GM19395 (cell line): ENCODE results near the gene HDLBP.

Experiments
- ATAC-seq: cut with Tn5 transposase; IDR thresholded peaks from one replicate; pipeline ENCODE4 v1.9.1; 2021; ENCODE audit warnings: mild to moderate bottlenecking, moderate library complexity; ENCODE audit not compliant: unreplicated experiment

HDLBP gene

DNA sequence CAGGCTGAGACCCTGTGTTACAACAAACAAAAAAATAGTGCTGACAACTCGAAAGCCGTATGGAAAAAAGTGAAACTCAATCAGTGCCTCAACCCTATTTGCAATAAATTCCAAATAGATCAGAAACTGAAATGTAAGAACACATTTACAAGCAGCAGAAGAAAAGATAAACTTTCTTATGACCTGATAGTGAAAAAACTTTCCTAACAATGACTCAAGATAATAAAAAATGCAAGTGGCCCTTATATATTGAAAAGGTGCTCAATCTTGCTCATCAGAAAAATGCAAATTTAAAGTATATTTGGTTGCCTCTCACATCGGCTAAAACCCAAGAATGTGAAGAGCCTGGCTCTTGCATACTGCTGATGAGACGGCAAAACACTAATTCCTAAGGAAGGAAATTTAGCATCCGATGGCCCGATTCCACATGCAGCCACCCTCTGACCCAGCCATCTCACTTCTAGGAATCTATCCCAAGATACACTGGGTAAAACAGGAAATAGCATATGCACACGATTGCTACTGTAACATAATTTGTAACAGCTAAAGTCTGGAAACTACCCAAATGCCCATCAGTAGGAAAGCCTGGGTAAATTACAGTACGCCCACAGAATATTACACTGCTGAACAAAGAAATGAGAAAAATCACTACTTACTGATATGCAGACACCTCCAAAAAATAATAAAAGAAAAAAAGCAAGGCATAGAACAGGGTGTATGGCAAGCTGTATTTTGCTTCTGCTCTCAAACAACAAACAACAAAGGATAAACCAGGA is 56.8 kb downstream of the HDLBP start:
- no peak for ATAC-seq

DNA sequence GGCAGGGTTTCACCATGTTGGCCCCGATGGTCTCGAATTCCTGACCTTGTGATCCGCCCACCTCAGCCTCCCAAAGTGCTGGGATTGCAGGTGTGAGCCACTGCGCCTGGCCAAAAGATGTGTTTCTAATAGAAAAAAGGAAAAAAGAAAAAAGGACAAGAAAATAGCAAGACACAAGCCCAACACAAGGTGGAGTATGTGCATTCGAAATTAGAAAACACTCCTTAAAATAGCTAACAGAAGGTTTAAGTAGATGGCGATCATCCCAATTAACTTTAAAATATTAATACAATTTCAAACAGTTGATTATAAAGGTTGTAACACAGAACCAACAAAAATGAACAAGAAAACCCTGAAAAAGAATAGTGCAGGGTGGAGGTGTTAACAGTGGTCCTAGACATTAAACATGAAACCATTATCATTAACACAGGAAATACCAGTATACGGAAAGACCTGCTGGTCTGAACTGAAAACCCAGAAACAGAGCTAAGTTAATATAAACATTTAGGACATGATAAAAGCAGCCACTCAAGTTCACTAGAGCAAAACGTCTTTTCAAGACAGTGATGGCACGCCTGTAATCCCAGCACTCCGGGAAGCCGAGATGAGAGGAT is 57.9 kb downstream of the HDLBP start:
- no peak for ATAC-seq

DNA sequence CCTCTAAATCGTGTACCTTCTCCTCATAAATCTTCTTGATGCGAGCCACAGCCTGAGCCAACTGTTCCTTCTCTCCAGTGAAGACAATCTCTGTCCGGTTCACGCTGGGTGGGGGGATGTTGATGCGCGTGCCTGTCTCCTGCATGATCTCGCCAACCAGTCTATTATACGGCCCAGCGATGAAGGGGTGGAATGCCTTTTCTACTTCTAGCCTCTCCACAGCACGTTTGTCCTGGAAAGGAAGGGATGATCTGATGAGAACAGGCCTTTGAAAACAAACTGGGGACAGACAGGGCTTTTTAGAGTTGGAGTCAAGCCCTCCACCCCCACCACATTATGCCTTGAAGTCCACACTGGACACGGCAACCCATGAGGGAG is 59.3 kb downstream of the HDLBP start:
- no peak for ATAC-seq

DNA sequence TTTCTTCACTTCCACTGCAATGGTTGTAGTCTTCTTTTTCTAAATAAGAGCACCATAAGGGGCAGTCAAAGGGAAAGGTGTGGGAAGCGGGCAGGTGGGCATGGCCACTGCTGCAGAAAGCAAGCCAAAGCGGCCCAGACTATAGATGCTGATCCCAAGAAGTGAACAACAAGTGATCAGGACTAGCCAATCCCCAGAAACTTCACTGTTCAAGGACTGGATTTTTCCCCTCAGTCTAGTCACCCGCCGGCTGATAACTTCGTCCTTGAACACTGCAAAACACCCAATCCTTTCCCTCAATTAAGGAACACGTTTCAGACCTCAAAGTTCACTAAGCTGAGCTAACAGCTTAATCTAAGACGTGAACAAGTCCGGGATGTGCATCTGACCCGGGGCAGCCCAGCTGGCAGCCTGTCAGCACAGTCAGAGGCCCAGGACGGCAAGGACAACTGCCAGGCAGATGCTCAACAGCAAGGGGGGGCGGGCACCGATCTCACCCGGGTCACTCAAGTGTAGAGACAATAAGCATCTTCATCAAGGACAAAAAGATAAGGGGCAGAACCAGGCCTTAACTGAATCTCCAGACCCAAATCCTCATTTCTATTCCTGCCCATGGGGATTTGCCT is 59.8 kb downstream of the HDLBP start:
- no peak for ATAC-seq

DNA sequence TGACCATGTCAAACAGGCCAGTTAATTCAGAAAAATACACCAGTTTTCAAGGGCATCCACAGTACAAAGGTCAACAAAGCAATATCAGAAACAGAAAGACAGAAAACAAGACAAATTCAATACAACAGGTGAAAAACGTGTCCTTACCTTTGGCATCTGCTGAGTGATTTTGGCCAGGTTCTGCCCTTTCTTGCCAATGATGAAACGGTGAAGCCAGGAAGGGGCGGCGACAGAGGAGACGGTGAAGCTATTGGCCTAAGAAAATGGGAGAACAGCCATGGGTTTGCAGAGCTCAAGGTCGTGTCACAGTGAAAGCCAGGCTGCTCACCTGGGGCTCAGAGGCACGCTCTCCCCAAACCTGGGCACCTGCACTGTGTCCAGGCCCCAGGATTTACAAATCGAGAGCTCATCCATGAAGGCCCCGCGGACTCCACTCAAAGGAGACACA is 60.5 kb downstream of the HDLBP start:
- ATAC-seq = no peak

DNA sequence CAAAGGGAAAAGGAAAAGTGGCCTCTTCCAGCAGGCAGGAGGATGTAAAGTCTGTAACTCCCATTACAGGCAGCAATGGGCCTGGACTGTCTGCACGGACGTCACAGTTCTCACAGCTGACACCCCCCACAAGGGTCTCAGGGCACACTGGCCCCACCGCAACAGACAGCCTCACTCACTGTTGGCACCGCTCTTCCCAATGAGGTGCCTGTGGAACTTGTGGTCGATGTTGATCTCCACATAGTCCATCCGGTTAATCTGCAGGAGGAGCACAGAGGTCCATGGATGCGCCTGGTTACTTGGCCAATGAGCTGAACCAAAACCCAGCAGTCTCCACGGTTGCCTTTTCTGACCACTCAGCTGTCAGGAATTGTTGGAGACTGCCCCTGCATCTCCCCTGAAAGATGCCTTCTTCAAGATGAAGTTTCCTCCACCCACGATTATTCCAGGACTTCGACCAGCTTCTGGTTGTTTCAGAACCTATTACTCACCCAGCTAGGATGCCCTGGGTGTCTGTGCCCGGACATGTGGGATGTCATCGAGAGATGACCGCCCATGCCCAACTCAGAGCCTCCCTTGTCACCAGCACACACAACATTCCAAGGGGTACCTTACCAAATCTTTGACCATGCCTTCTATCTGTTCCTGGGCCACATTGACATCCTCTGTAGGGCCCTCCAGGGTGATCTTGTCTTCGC is 62.5 kb downstream of the HDLBP start:
- no peak for ATAC-seq

DNA sequence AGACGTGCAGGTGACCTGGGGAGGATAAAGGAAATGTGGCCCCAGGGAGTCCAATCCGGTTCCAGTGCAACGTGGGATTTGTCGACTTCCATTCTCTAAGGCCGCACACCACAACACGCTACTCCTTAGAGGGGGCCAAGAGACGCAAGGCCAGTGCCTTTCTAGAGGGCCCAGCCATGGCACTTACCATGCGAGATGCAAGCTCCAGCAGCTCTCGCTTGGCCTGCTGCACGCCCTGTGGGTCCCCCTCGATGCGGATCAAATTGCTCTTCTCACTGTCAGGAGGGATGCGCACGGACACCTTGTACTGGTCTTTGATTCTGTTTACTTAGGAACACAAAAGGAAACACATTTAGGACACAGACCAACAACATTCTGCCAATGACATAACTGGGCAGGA is 65.8 kb downstream of the HDLBP start:
- no peak for ATAC-seq

DNA sequence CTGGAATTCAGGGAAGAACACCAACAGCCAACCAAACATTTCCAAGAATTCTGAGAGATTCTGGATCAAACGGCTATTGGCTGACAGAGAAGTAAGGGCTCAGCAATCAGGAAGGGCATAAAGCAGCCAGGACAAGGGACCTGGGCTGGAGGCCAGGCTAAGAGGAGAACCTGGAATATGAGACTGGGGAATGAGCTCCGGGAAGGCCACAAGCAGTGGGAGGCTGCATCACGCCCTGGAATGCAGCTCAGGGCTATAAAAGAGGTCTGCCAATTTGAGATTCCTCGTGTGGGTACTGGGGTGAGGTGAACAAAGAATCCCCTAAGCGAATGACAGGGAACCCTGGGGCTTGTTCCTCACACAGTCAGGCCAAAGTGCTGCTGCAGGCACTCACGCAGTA is 66.6 kb downstream of the HDLBP start:
- ATAC-seq = no peak

DNA sequence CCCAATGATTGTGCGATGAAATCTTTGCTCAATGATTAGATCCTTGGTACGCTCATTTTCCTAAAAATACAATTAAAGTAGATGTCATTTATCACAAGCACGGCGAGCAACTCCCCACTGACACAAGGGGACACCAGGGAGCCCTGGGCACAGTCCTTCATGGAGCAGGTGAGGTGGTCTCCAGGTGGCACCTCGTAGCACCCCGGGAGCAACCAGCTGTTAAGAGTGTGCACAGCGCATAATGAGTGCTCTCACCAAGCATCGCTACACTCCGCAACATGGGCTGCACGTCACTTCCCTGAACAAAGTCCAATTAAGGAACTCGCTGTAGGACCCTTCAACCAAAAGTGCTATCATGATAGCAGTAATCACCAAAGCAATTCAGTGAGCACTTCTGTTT is 67.2 kb downstream of the HDLBP start:
- ATAC-seq = no peak

DNA sequence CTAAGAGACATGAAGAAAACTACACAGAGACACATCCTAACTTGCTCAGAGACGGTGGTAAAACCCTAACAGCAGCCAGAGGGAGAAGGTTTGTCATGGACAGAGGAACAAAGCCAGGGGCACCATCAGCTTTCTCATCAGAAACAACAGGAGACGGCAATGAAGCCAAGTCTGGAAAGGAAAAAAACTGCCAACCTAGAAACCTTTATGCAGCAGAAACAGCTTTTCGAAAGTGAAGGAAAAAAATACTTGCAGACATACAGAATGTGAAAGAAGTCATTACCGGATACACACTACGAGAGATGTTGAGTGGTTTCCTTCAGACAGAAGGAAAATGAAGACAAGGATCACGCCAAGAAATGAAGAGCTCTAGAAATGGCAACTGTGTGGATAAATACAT is 71.1 kb downstream of the HDLBP start:
- no peak for ATAC-seq

DNA sequence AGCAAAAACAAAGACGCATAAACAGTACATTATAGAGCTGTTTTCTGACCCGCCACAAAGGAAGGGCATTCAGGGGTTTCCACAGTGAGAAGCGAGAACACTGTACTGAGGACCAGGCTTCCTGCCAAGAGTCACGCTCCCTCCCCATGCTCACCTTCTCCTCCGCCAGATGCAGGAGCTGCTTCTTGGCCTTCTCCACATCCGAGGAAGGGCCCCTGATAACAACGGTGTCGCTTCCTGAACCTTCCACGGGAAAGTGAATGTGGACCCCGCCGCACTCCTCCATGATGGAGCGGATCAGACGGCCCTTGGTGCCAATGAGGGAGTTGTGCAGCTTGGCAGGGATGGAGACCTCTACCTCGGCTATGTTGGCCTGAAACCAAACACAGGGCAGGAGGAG is 73.2 kb downstream of the HDLBP start:
- no peak for ATAC-seq

DNA sequence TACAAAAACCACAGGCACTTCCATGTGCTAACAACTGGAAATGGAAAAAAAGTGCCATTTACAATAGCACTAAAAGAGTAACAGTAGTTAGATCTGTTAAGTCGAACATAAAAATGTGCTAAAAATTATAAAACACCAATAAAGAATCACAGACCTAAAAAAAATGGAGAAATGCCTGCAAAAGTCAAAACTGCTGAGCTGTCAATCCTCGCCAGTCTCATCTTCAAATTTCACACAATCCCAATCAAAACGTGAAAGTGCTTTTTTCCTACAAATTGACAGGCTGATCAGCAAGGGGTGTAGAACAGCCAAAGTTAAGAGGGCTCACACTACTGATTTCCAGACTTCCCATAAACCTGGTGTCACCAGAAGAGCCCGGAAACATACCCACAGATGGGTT is 73.8 kb downstream of the HDLBP start:
- no peak for ATAC-seq

DNA sequence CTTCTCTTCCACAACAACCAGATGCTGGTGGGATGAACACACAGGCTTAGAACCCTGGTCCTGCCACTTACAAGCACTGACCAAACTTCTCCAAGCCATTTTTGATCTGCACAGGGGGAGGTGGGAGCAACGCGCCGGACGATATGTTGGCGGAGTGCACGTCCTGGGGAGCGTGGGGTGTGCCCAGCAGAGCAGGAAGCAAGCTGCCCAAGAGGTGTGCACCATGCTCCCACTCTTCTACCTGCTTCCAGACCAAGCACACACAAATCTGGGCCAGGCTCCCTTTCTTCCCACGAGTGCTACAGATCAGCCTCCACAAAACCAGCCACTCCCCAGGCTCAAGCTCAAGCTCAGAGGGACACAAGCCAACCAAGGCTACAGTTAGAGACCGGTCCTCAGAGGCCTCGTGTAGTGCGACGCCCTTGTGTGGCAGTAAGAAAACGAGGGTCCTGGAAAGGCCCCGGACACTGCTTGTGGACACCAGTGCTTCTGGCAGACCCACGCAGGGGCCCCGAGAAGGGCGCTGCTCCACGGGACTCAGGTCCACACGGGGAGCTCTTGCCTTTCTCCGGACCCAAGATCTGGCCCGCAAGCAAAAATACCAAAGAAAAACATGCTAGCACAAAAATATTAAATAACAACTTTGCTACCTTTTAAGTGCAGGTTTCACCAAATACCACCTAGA is 75.0 kb downstream of the HDLBP start:
- no peak for ATAC-seq

DNA sequence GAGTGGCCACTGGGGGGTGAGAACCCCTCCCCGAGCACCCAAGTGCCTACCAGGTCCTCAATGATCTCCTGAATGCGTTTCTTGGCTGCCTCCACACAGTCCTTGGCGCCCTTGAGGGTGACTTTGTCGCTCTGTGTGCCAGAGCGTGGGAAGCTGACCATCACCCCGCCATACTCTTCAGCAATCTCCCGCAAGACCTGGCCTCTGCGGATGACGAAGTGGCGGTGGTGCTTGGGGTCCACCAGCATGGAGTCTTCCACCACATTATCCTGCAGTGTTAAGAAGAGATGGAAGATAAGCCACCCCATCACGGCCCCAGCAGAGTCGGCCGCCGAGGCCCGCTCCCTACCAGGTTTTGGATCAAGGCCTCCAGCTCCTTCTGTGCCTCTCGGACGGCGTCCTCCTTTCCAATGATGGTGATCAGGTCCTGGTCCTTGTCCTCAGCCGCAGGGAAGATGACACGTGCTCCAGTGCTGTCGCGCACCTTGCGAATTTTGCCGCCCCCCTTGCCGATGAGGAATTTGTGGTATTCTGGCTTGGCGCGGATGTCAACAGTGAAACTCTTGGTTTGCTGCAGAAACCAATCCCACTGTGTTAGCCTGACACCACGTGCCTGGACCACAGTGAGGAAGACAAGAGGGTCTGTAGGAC is 75.8 kb downstream of the HDLBP start:
- no peak for ATAC-seq

DNA sequence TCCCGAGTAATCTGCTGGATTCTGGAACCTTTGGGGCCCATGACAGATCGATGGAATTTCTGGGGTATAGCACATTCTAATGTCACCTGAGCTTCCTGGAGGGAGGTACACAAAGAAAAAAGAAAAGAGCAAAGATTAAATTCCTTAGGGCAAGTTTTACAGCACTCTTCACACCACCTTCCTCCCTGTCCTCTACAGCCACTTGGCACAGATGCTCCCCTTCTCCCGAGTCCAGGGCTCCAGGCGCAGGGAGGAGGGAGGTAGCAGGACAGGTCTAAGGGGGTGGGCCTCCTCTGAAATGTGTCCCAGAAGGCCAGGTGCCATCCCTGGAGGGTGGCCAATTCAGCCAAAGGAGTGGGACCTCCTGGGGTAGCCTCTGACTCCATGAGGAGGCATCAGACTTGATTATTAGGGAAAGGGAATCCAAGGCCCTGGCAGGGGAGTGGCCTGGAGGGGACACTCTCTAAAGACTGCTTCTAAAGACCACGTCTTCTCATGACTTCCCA is 76.7 kb downstream of the HDLBP start:
- no peak for ATAC-seq

DNA sequence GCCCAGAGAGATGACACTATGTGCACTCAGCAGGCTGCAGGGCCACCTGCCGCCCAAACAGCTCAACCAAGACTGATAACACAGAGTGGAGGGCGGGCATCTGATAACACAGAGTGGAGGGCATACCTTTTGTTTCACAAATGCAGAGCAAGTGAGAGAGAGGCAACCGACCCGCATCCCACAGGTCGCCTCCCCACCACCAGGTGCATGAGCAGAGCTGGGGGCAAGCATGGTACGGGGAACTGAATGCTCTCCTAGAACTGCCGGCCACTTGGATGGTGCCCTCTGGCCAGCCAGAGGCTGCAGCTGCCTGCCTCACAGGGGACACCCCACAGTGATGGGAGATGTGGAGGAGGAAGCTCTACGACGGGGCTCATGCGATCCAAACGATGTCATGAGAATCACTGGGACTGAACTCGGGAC is 77.5 kb downstream of the HDLBP start:
- no peak for ATAC-seq

DNA sequence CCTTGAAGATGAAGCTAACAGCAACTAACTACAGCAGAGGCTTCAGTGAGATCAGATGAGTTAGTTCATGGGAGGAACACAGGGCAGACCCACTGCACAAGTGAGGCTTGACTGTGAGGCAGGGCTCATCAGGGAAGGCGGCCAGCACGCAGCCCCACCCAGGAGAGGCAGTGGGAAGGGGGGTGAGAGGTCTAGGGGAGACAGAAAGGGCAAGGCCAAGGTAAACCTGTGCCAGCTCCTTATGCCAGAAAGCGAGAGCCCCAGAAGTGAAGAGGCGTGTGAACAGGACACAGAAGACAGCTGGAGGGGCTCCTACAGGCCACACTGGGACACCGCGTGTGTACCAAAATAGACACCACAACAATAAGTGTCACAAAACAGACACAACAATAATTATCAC is 78.4 kb downstream of the HDLBP start:
- no peak for ATAC-seq

DNA sequence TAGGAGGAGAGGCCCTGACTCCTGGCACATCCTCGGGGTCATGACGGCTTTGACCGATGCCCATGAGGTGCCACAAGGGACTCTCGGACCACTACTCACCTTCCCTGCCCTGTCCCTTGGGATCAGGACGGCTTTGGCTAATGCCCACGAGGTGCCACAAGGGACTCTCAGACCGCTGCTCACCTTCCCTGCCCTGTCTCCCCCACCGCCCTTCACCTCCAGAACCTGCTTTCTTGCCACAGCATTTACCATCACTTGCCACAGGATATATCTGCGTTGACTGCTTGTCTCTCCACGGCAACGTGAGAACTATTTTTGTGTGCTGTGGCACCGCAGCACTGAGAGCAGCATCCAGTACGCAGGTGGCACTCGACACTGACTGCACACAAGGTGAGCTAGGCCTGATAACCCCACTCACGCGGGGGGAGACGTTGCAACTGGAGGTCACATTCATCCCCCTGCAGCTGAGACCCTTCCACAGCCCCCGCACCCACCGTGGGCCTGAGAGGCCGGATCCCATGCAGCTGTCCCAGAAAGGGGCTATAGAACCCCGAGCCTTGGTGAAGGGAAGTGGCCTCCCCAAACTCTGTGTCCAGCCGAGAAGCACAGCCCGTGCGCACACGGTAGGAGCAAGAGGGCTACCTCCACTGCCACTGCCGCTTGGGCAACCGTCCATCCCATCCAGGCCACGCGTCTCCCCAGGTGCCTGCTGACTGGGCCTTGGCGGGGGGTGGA is 79.4 kb downstream of the HDLBP start:
- no peak for ATAC-seq

DNA sequence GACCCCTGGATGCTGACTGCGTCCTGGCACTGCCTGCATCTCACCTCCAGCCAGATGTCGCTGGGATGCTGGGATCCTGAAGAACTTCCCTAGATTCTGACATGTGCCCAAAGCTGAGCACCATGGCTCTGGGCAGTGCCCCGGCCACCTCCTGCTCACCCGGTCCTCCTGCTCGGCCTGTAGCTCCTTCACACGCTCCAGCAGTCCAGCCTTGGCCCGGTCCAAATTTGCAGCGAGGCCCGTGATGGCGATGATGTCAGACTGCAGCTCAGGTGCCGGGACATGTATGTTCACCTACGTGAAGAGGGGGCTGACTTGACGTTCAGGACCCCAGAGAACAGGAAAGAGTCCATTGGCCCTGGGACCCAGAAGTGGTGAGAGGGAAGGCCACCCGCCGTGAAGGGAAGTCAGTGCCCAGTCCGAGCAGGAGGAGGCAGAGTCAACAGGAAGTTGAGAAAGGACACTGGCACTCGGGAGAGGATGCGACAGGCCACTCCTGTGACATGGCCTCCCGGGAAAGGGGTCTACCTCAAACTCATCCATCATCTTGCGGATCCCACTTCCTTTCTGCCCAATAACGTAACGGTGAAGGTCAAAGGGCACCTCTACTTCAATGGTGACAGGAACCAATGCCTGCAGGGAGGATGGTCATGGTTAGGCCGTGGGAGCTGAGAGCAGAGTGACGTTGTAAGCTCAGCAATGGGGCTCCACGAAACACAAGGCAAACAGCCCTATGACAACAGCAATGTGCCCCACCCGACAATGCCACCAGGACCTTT is 80.3 kb downstream of the HDLBP start:
- no peak for ATAC-seq
